K562 (cell line): Measurements from ENCODE around the gene FMNL2. TPM values are rescaled to one million over a fixed set of nuclear protein-coding genes. Genes with fewer than 3 reads are reported as not detected.

ENCODE experiments used
- BDP1 ChIP-seq: IDR thresholded peaks from 3 replicates; pipeline ENCODE4 v1.6.1; 2011; ENCODE audit not compliant: insufficient read length, insufficient read depth
- GABPA ChIP-seq: fragments of 200-800 bp; sonication (Bioruptor generic); conservative IDR thresholded peaks from 2 replicates; pipeline ENCODE4 v1.6.1; 2016; ENCODE audit warnings: low read depth, missing genetic modification characterization, missing compliant biosample characterization
- HMGXB4 ChIP-seq: sonication (generic); formaldehyde crosslinking; IDR thresholded peaks from 2 replicates; pipeline ENCODE4 v1.8.1; 2023; ENCODE audit warnings: mild to moderate bottlenecking, missing genetic modification reagents
- KHSRP ChIP-seq: fragments of 450-650 bp; IDR thresholded peaks from 2 replicates; pipeline ENCODE4 v1.6.1; 2017
- LEF1 ChIP-seq: fragments of 450-650 bp; IDR thresholded peaks from 2 replicates; pipeline ENCODE4 v1.6.1; 2016; ENCODE audit warnings: mild to moderate bottlenecking
- PTRF ChIP-seq: fragments of 450-650 bp; IDR thresholded peaks from 2 replicates; pipeline ENCODE4 v1.6.1; 2016; ENCODE audit warnings: mild to moderate bottlenecking, missing genetic modification characterization, missing compliant biosample characterization
- SRSF3 ChIP-seq: fragments of 200-400 bp; formaldehyde crosslinking; IDR thresholded peaks from 2 replicates; pipeline ENCODE4 v1.6.1; 2016; ENCODE audit warnings: mild to moderate bottlenecking, low read length, moderate library complexity; ENCODE audit not compliant: insufficient read depth
- STAT5A ChIP-seq: IDR thresholded peaks from 2 replicates; pipeline ENCODE4 v1.6.1; 2012; ENCODE audit warnings: low read length, inconsistent platforms, borderline replicate concordance
- STAT5B ChIP-seq: fragments of 250-450 bp; sonication (Bioruptor Pico); IDR thresholded peaks from 2 replicates; pipeline ENCODE4 v1.8.0; 2021; ENCODE audit warnings: mild to moderate bottlenecking, inconsistent platforms
- ZHX1 ChIP-seq: fragments of 150-350 bp; conservative IDR thresholded peaks from 2 replicates; pipeline ENCODE4 v1.6.1; 2014; ENCODE audit warnings: low read length
- ZNF318 ChIP-seq, 2 experiments: fragments of 450-650 bp; IDR thresholded peaks; 2 replicates each; pipeline ENCODE4 v1.6.1; 2016; ENCODE audit warnings: mild to moderate bottlenecking in 2 of 2, borderline replicate concordance in 1 of 2, low read depth in 1 of 2, moderate library complexity in 1 of 2
- ZNF347 ChIP-seq: fragments of 450-650 bp; formaldehyde crosslinking; IDR thresholded peaks from 2 replicates; pipeline ENCODE4 v1.4.0; 2020; ENCODE audit warnings: low read depth, mild to moderate bottlenecking, moderate library complexity
- ZNF512 ChIP-seq: IDR thresholded peaks from 2 replicates; pipeline ENCODE4 v1.6.1; 2016; ENCODE audit warnings: missing genetic modification characterization, missing compliant biosample characterization
- polyA plus RNA-seq, 8 experiments: library from polyadenylated mRNA; depleted of rRNA in 4 of 8; stranded (reverse) in 5 of 8; unstranded in 3 of 8; fragments of >200 nt; fragmentation: Nextera tagmentation in 2 of 8; fragmentation: Illumina TruSeq in 1 of 8; extraction: Ambion mirVana in 2 of 8; extraction: Trizol in 1 of 8; gene quantifications; 2 replicates each; pipeline versions ENCODE4 v1.2.1 to v1.2.3, GENCODE V29; 2011 to 2014; ENCODE audit warnings: inconsistent platforms in 1 of 8, missing spikeins in 1 of 8
- total RNA-seq, 7 experiments: library from RNA; depleted of rRNA in 6 of 7; stranded (reverse); fragments of >200 nt in 6 of 7; fragmentation: Illumina TruSeq in 2 of 7; extraction: Trizol in 2 of 7; gene quantifications; 2 replicates each; pipeline versions ENCODE4 v1.2.1 to v1.2.3, GENCODE V29; 2011 to 2021; ENCODE audit warnings: low replicate concordance in 1 of 7

FMNL2 gene
- total and polyA plus RNA-seq, 9 of the 15 experiments (the other 6 are each of a cell fraction or from before 2014, with no cell fraction given): 0.15 to 0.49 (median 0.24) TPM; not detected in 1

- TF ChIP-seq ZNF318 (IDR thresholded peaks at IDR 0.05; ENCODE audit: borderline replicate concordance in 1 of 2, low read depth in 1 of 2) (no peak), ZNF347 (CRISPR knock-in tag) (no peak), SRSF3 (no peak), GABPA (tag) (peak; percentile 58), BDP1 (no peak), ZHX1 (no peak), PTRF (tag) (no peak), STAT5A (no peak), LEF1 (no peak), ZNF512 (no peak), KHSRP (no peak), STAT5B (no peak), HMGXB4 (CRISPR knock-in tag) (no peak)
Measured at GRCh38 chr2:152594022-152594766, 259.2 kb downstream of the FMNL2 start (continued).
